Testis (tissue), 2 donors: ENCODE data around the gene AMN.

Experiments
- POLR2A ChIP-seq: fragments of 450-650 bp; IDR thresholded peaks from one replicate; pipeline ENCODE4 v1.6.1; 2017; ENCODE audit warnings: antibody characterized with exemption, mild to moderate bottlenecking, moderate library complexity
- TF ChIP-seq, protein P1 (sequence below), 3 experiments: fragments of 450-650 bp in 2 of 3; fragments of 200-600 bp in 1 of 3; sonication (generic) in 1 of 3; IDR thresholded peaks; one replicate each; pipeline ENCODE4 v1.5.1; 2016 to 2019; ENCODE audit warnings: antibody characterized with exemption in 3 of 3, mild to moderate bottlenecking in 2 of 3, moderate library complexity in 1 of 3

DNA sequence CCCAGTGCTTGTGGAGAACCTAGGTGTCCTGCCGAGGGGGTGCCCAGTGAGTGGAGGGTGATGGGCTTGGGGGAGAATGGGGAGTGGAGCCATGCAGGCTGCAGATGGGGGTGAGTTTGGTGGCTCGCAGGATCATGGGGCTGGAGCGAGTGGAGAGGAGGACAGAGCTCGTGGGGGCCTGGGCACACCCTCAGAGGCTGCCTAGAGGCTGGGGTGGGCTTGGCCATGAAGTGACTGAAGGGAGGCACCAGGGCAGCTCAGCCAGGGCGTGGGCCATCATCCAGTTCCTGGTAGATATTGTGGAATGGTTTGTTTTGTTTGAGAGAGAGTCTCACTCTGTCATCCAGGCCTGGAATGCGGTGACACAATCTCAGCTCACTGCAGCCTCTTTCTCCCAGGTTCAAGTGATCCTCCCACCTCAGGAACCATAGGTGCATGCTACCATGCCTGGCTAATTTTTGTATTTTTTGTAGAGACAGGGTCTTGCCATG is 43.4 kb upstream of the AMN start:
- TF ChIP-seq, protein P1, sequence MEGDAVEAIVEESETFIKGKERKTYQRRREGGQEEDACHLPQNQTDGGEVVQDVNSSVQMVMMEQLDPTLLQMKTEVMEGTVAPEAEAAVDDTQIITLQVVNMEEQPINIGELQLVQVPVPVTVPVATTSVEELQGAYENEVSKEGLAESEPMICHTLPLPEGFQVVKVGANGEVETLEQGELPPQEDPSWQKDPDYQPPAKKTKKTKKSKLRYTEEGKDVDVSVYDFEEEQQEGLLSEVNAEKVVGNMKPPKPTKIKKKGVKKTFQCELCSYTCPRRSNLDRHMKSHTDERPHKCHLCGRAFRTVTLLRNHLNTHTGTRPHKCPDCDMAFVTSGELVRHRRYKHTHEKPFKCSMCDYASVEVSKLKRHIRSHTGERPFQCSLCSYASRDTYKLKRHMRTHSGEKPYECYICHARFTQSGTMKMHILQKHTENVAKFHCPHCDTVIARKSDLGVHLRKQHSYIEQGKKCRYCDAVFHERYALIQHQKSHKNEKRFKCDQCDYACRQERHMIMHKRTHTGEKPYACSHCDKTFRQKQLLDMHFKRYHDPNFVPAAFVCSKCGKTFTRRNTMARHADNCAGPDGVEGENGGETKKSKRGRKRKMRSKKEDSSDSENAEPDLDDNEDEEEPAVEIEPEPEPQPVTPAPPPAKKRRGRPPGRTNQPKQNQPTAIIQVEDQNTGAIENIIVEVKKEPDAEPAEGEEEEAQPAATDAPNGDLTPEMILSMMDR (IDR thresholded peaks at IDR 0.05), result no peak
- TF ChIP-seq POLR2A, result no peak
